Trophoblast cell (in vitro differentiated cells and primary cell): Measurements from ENCODE around the gene SAMD14.
"Not testable (repeated sequence)": the region's sequence is repeated elsewhere in the genome, so short reads cannot be mapped to it uniquely, and the experiment has no call there.

Experiments
- DNase-seq, 2 donors: peaks; one replicate each; pipeline ENCODE4 v3.0.0-alpha.2; 2016
- H2AFZ ChIP-seq: 2 replicates; pipeline ENCODE4 v1.6.1; 2013; ENCODE audit warnings: low read length, moderate library complexity, mild to moderate bottlenecking; ENCODE audit not compliant: insufficient read depth, poor library complexity
- H2AK5ac ChIP-seq: 2 replicates; pipeline ENCODE4 v1.6.1; 2013; ENCODE audit warnings: mild to moderate bottlenecking, low read length
- H2BK120ac ChIP-seq: 2 replicates; pipeline ENCODE4 v1.6.1; 2013; ENCODE audit warnings: low read length, mild to moderate bottlenecking, moderate library complexity; ENCODE audit not compliant: insufficient read depth, poor library complexity
- H2BK12ac ChIP-seq: 2 replicates; pipeline ENCODE4 v1.6.1; 2013; ENCODE audit warnings: mild to moderate bottlenecking, low read length, moderate library complexity
- H2BK5ac ChIP-seq: 2 replicates; pipeline ENCODE4 v1.6.1; 2013; ENCODE audit warnings: low read length, low read depth, moderate library complexity, mild to moderate bottlenecking; ENCODE audit not compliant: poor library complexity
- H3K14ac ChIP-seq: 2 replicates; pipeline ENCODE4 v1.6.1; 2013; ENCODE audit warnings: mild to moderate bottlenecking, low read length
- H3K18ac ChIP-seq: 2 replicates; pipeline ENCODE4 v1.6.1; 2013; ENCODE audit warnings: mild to moderate bottlenecking, low read length
- H3K23ac ChIP-seq: 2 replicates; pipeline ENCODE4 v1.6.1; 2013; ENCODE audit warnings: low read length
- H3K27ac ChIP-seq: 2 replicates; pipeline ENCODE4 v1.5.1; 2013; ENCODE audit warnings: low read depth, mild to moderate bottlenecking, inconsistent platforms, low read length, moderate library complexity
- H3K27me3 ChIP-seq: 2 replicates; pipeline ENCODE4 v1.6.1; 2013; ENCODE audit warnings: inconsistent platforms, mild to moderate bottlenecking, low read length, moderate library complexity; ENCODE audit not compliant: insufficient read depth
- H3K36me3 ChIP-seq, 2 experiments: 1 replicate in 1 of 2; 2 replicates in 1 of 2; pipeline ENCODE4 v1.6.1; 2013; ENCODE audit warnings: low read length in 2 of 2, mild to moderate bottlenecking in 2 of 2, moderate library complexity in 1 of 2; ENCODE audit not compliant: insufficient read depth in 2 of 2, control insufficient read depth in 1 of 2
- H3K4ac ChIP-seq: 2 replicates; pipeline ENCODE4 v1.6.1; 2013; ENCODE audit warnings: low read depth, mild to moderate bottlenecking, low read length, moderate library complexity
- H3K4me1 ChIP-seq, 2 experiments: 1 replicate in 1 of 2; 2 replicates in 1 of 2; pipeline ENCODE4 v1.6.1; 2013; ENCODE audit warnings: low read length in 2 of 2, mild to moderate bottlenecking in 2 of 2, moderate library complexity in 1 of 2; ENCODE audit not compliant: insufficient read depth in 2 of 2, control insufficient read depth in 1 of 2
- H3K4me2 ChIP-seq: 2 replicates; pipeline ENCODE4 v1.6.1; 2013; ENCODE audit warnings: inconsistent platforms, mild to moderate bottlenecking, low read length, moderate library complexity
- H3K4me3 ChIP-seq: 2 replicates; pipeline ENCODE4 v1.5.1; 2013; ENCODE audit warnings: mild to moderate bottlenecking, low read depth, low read length, inconsistent platforms
- H3K79me1 ChIP-seq: one replicate; pipeline ENCODE4 v1.6.1; 2013; ENCODE audit warnings: low read length
- H3K79me2 ChIP-seq: 2 replicates; pipeline ENCODE4 v1.6.1; 2013; ENCODE audit warnings: low read length, mild to moderate bottlenecking; ENCODE audit not compliant: control insufficient read depth, insufficient read depth, poor library complexity
- H3K9ac ChIP-seq: 2 replicates; pipeline ENCODE4 v1.6.1; 2013; ENCODE audit warnings: mild to moderate bottlenecking, low read length
- H3K9me3 ChIP-seq: 2 replicates; pipeline ENCODE4 v1.6.1; 2013; ENCODE audit warnings: low read depth, mild to moderate bottlenecking, control low read depth, inconsistent platforms, low read length; ENCODE audit not compliant: insufficient read depth
- H4K12ac ChIP-seq: 2 replicates; pipeline ENCODE4 v1.6.1; 2013; ENCODE audit warnings: low read depth, mild to moderate bottlenecking, low read length, moderate library complexity
- H4K8ac ChIP-seq: 2 replicates; pipeline ENCODE4 v1.6.1; 2013; ENCODE audit warnings: low read depth, mild to moderate bottlenecking, low read length, moderate library complexity
- H4K91ac ChIP-seq: one replicate; pipeline ENCODE4 v1.6.1; 2013; ENCODE audit warnings: low read depth, mild to moderate bottlenecking, low read length, moderate library complexity
- WGBS: extraction: QIAGEN DNeasy Blood & Tissue Kit; methylation state at CpG from one replicate; pipeline ENCODE4 v1.1.7; 2013; ENCODE audit warnings: missing lambda C conversion rate; ENCODE audit not compliant: insufficient read length, insufficient coverage; ENCODE audit errors: extremely low coverage; 5-methylcytosine and 5-hydroxymethylcytosine counted together

SAMD14 gene

GRCh38 chr17:50062293-50063243, 67.4 kb downstream of the SAMD14 start:
- H3K4ac ChIP-seq: peak overlapping the region; percentile 8
- no peak overlapping the region for H4K91ac ChIP-seq
- DNase-seq: peak; percentile 66 to 67
- WGBS: no CpG with 5 or more reads among the region's 10 CpGs
- peak overlapping the region; percentile 50 for H2AK5ac ChIP-seq
- no peaks in the 10 kb centered on the region for H3K9me3 ChIP-seq
- no peak overlapping the region for H2AFZ ChIP-seq
- no peak overlapping the region for H2BK120ac ChIP-seq
- no peak overlapping the region for H4K12ac ChIP-seq
- no peak overlapping the region for H4K8ac ChIP-seq
- H3K27me3 ChIP-seq: no peaks in the 10 kb centered on the region
- no peak overlapping the region for H3K9ac ChIP-seq
- H3K23ac ChIP-seq: no peak overlapping the region
- H3K79me2 ChIP-seq: peaks cover 4% of the 10 kb centered on the region
- H3K79me1 ChIP-seq: peaks cover 15% of the 10 kb centered on the region
- H3K4me3 ChIP-seq: no peak overlapping the region
- no peak overlapping the region for H3K4me2 ChIP-seq
- no peak overlapping the region for H2BK5ac ChIP-seq
- H3K14ac ChIP-seq: no peak overlapping the region
- H2BK12ac ChIP-seq: peak overlapping the region; percentile 23
- peaks cover 54 to 58% of the 10 kb centered on the region in 2 experiments for H3K4me1 ChIP-seq
- H3K27ac ChIP-seq: no peak overlapping the region
- H3K18ac ChIP-seq: peak overlapping the region; percentile 14
- H3K36me3 ChIP-seq: peaks cover 4 to 6% of the 10 kb centered on the region in 2 experiments

- Histone ChIP-seq H3K79me1 (peaks cover 18% of the 10 kb centered on the region), H3K79me2 (peaks cover 11% of the 10 kb centered on the region), H3K4me1 (peaks cover 59 to 67% of the 10 kb centered on the region in 2 experiments)
- peak; percentile 44 to 52 for DNase-seq
- not testable (repeated sequence) for H3K36me3 ChIP-seq, H2BK120ac ChIP-seq, H4K12ac ChIP-seq, H2BK12ac ChIP-seq, H3K4ac ChIP-seq, H3K18ac ChIP-seq, H4K91ac ChIP-seq, H3K9me3 ChIP-seq, H3K4me2 ChIP-seq, H2BK5ac ChIP-seq, H3K27ac ChIP-seq, H3K23ac ChIP-seq, H2AK5ac ChIP-seq, H3K9ac ChIP-seq, H3K4me3 ChIP-seq, H4K8ac ChIP-seq, H3K14ac ChIP-seq, H3K27me3 ChIP-seq, H2AFZ ChIP-seq
- WGBS: no CpG with 5 or more reads among the region's 10 CpGs
Observed at GRCh38 chr17:50061713-50062045, 68.3 kb downstream of the SAMD14 start.

- Histone ChIP-seq H3K23ac (no peak overlapping the region), H3K14ac (no peak overlapping the region), H3K18ac (peak overlapping the region; percentile 48), H3K79me2 (peaks cover 15% of the 10 kb centered on the region), H3K36me3 (peaks cover 3 to 4% of the 10 kb centered on the region in 2 experiments), H4K8ac (no peak overlapping the region), H3K4me3 (no peak overlapping the region), H2AFZ (no peak overlapping the region), H4K91ac (peak overlapping the region; percentile 2), H3K4me1 (peaks cover 59 to 67% of the 10 kb centered on the region in 2 experiments), H3K4me2 (no peak overlapping the region), H3K27me3 (no peaks in the 10 kb centered on the region), H3K27ac (no peak overlapping the region), H4K12ac (no peak overlapping the region), H2BK5ac (no peak overlapping the region), H3K9me3 (no peaks in the 10 kb centered on the region), H3K4ac (peak overlapping the region; percentile 2), H2BK120ac (no peak overlapping the region), H2BK12ac (no peak overlapping the region), H3K9ac (no peak overlapping the region), H2AK5ac (no peak overlapping the region), H3K79me1 (peaks cover 23% of the 10 kb centered on the region)
- no peak for DNase-seq
- no CpG with 5 or more reads among the region's 9 CpGs for WGBS
Observed at GRCh38 chr17:50060951-50061712, 68.8 kb downstream of the SAMD14 start.
